ENCODE measurements around the gene KPNA1.

Gene KPNA1

DNA sequence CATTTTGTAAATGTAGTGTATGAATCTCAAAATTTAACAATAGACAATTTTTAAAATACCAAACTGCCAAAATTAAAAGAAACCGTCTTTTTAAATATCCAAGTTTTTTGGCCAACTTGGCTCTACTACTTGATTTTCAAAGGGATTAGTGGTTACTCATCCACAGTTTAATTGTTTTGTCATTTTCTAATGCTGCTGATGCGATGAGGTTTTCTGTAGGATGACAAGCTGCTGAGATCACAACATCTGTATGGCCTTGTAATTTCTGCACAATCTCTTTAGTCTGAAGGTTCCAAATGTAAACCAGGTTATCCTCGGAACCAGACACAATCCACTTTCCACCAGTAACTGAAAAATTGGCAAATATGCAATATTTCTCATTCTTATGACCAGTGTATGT lies 100.3 kb downstream of the KPNA1 start:
- no peak for DNase-seq

DNA sequence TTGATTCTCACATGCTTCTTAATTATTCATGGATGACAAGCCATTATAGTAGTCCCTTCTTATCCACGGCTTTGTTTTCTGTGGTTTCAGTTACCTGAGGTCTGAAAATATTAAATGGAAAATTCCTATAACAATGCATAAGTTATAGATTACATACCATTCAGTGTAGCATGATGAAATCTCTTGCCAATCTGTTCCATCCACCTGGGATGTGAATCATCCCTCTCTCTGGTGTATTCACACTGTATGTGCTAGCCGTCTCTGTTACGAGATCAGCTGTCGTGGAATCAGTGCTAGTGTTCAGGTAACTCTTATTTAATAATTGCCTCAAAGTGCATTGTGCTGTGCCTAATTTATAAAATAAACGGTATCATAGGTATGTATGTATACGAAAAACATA lies 104.1 kb downstream of the KPNA1 start:
- DNase-seq: no peak

DNA sequence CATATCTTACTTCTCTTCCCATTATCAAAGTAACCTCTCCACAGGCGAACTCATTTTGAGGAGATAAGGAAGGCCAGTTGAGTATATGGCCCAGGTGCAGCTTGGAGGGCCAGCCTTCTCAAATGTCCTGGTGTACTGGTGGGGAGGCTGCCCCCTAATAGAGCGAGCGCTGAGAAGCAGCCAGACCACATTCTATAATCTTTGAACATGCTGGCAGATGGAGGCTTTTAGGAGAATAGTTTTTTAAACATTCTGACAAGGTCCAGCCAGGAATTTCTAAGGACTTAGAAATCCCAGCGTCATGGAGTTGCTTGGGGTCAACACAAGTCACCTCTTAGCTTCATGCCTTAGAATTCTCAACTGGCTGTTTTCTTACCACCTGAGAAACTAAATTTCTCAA lies 104.6 kb downstream of the KPNA1 start:
- no peak for DNase-seq

DNA sequence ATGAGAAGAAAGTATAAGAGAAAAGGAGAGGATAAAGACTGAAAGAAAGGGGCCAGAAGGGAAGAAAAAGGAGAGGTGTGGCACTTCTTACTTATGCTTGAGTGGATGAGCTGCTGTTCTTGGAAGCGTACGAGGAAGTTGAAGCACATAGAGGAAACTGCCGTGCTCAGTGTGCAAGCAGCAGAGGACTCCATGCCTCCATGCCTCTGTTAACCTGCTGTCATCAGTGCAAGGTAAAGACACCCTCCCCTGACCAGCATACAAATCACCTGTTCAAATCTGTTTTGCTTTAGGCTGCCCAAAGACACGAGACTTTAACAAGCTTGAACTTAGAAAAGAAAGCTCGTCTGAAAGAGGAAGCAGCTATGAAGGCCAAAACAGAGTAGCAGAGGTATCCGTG lies 105.3 kb downstream of the KPNA1 start:
- no peak for DNase-seq

DNA sequence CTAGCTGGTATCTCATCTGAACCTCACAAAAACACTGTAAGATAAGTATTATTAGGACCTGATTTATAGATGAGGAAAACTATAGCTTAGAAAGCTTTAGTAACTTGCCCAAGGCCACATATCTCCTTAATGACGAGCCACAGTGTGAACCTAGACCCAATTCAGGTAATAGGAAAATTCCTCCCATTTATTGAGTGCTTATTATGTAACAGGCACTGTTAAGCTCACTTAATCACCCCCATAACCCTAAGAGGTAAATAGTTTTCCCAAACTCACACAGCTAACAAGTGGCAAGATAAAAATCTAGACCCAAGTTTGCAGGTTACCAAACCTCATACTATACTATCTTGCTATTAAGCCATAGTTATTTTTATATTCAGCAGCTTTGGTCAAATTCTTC lies 106.8 kb downstream of the KPNA1 start:
- no peak for DNase-seq

DNA sequence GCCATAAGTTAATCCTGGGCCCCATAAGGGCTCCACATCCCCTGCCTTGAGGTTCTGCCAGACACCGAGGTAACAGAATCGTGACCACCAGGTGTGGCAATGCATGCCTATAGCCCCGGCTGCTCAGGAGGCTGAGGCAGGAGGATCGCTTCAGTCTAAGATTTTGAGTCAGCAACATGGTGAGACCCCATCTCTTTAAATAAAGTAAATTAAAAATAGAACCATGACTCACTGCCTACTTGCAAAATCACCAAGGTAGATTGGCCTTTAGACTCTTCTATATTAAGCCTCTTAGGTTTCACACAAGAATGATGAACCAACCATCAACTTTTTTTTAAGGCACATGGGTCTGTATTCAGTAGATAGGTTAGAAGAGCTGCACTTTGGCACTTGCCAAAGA lies 108.5 kb downstream of the KPNA1 start:
- no peak for DNase-seq

DNA sequence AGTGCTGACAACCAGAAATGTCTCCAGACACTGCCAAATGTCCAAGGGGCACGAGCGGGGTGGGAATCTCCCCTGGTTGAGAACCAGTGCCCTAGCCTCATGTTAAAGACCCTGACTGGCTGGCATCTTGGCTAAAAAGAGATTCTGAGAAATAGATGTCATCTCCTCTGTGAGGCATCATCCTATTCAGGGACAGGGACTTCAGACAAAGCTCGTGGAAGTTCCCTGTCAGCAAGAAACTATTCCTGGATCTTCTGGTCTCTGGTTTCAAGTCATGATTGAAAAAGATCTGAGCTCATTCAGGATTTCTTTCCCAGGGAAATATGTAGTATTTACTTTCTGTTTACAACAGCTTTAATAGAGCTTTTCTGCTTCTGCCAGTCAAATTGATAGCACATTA lies 109.7 kb downstream of the KPNA1 start:
- no peak for DNase-seq

DNA sequence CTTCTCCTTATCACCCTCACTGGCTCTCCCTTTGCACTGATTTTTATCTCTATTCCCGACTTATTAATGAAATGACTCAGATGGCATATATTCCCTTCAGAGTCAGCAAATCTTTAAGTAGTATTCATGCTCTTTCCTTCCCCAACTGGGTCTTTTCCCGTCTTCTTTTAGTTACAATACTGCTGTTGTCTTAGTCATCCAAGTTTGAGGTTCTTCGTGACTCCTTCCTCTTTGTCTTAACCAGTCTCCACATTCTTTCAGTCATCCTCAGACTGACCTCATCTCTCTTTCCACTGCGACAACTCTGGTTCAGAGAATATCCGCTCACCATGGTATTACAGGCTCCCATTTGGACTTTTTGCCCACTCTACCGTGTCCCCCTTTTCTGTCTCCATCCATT lies 111.2 kb downstream of the KPNA1 start:
- no peak for DNase-seq

DNA sequence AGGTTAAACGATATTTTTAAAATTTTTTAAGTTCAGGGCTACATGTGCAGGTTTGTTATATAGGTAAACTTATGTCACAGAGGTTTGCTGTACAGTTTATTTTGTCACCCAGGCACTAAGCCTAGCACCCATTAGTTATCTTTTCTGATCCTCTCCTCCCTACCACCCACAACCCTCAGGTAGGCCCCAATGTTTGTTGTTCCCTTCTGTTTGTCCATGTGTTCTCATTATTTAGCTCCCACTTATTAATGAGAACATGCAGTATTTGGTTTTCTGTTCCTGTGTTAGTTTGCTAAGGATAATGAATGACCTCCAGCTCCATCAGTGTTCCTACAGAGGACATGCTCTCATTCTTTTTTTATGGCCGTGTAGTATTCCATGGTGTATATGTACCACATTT lies 115.8 kb downstream of the KPNA1 start:
- DNase-seq: no peak

DNA sequence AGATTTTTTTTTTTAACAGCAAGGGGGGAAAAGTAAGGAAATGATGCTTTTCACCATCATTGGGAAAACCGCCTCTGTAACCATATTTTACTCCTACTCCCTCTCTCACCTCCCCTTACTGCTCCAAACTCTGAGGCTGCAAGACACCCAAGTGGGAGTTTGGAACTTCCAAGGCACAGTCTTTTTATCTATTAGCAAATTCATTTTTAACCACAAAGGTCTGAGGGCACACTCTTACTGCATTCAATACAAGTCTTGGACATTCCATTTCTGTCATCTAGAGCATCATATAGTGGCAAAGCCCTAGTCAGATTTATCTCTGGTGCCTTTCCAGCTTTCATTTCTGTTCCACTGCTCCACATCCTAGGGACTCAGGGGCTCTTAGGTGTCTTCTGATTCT lies 117.5 kb downstream of the KPNA1 start:
- no peak for DNase-seq

DNA sequence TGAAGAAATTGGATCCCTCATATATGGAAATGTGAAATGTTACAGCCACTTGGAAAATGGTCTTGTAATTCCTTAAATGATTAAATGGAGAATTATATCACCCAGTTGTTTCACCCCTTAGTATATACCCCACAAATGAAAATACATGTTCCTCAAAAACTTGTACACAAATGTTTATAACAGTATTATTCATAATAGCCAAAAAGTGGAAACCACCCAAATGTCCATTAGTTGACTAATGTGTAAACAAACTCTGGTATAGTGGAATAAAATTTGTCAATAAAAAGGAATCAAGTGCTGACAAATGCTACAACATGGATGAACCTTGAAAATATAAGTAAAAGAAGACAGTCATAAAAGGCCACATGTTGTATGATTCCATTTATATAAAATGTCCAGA lies 118.2 kb downstream of the KPNA1 start:
- DNase-seq: no peak

DNA sequence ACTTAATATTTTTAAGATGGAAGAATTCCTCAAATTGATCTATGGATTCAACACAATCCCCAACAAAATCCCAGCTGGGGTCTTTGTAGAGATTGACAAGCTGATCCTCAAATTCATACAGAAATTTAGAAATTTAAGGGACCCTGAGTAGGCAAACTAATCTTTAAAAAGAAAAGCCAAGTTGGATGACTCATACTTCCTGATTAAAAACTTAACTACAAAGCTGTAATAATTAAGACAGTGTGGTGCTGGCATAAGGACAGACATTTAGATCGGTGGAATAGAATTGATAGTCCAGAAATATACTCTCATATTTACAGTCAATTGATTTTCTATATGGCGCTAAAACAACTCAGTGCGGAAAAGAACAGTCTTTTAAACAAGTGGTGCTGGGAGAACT lies 119.2 kb downstream of the KPNA1 start:
- DNase-seq: no peak

DNA sequence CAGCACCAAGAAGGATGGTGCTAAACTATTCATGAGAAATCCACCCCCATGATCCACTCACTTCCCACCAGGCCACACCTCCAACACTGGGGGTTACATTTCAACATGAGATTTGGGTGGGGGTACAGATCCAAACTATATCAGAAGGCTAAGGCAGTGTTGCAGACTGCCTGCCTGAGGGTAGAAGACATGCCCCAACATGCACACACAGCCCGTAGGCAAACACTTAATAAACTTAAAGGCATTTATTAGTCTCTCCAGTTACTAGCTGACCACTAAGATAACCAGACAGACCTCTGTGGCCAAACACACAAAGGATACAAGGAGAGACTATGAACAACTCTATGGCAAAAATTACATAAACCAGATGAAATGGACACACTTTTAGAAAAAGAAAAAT lies 120.6 kb downstream of the KPNA1 start:
- DNase-seq: no peak

DNA sequence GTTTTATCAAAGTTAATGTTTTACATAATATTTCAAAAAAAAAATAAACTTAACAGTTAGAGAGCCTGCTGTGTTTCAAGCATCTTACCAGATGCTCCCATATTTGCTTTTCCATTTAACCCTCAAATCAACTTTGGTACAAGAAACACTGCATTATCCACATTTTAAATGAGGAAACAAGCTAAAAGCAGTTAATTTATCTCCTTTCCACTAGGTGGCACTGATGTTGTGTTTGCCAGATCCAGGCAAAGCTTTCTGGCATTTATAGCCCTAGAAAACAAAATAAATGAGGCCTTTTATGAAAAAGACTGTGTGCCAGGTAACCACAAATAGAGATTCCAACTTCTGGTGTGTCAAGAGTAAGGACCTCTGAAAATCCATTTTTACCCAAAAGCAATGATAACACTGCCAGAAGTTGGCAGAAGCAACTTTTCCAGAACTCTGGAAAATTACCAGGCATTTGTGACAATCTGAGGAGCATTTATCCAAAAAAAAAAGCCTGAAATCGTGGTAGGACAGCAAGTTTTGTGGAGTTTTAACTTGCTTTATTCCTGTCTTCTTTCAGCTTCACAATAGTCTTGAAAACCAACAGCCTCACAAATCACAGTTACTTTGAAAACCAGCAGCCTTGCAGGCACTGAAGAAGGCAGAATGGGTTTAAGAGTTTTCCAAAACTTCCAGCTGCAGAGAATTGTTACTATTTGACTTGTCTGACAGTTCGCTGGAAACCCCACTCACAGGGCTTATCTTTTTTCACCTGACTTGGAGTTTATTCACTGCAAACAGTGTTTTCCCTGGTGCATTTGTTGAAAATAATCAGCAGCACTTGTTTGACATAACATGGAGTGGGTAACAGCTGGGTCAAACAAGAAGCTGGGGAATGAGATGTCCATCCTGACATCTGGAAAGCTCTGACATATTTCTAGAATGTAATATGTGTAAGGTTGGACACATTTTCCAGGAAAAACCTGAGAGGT lies 121.6 kb downstream of the KPNA1 start:
- no peak for DNase-seq

DNA sequence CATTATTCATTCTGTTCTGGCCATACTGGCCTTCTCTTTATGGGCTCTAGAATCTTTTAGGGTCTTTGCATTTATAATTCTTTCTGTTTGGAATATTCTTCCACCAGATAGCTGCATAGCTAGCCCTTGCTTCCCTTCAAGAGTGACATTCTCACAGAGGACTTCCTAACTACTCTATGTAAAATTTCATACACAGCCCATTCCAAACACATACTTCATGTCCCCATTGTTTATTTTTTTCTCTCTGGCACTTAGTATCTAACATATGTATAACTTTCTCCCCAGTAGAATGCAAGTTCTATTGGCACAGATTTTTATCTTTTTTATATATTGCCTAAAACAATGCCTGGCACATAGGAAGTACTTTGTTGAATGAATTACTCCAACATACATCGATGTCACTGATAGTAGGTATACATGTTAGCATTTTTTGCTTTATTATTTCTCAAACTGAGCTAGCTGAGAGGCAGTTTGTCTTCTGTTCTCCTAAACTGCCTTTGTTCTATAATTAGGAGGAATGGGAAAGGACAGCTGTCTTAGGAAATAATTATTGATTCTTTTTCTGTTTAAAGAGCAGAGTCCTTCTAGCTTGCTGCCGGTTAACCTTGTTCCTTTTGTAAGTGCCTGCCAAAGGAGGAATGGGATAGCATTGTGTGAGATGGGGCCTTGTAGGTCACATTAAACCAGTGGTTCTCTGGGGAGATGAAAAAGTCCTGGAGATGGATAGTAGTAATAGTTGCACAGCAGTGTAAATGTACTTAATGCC lies 122.9 kb downstream of the KPNA1 start:
- DNase-seq: no peak

DNA sequence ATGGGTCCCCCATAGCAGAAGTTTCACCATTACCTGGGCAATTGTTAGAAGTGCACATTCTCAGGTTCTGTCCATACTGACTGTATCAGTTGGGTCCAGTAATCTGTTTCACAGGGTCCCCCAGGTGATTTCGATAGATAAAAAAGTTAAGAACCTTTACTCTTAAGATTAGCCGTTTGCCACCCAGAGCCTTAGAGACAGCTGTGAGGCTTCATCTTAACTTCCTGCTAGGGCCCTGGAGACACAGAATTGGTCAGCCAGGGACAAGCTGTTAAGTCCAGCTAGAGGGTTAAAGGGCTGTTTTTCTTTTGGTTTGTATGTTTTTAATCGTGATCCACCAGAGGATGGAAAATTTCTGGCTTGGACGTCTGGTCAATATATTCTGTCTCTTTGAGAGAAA lies 124.1 kb downstream of the KPNA1 start:
- no peak for DNase-seq

DNA sequence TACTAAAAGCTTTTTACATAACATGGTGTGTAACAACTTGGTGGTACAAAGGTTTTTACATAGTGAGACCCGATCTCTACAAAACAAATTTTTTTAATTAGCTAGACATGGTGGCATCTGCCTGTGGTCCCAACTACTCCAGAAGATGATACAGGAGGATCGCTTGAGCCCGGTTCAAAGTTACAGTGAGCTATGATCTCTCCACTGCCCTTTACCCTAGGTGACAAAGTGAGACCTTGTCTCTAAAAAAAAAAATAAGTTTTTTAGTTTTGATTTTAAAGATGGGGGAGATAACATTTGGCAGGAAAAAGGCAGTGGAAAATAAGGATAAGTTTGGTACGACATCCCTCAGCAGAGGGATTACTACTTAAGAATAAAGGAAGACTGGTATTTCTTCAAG lies 124.8 kb downstream of the KPNA1 start:
- no peak for DNase-seq

DNA sequence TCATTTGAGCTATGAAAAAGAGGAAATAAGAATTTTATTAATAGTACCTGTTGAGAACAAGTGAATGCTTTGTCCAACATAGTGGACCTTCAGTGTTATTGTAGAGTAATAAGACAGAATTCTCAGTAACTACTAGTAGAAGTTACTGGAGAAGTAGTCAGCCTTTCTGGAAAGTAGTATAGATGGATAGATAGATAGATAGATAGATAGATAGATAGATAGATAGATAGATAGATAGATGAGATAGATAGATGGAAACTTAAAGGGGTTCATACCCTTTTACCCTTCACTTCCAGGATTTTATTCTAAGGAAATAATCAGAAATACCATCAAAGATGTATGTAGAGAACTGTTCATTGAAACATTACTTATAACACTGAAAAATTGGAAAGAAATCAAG lies 125.5 kb downstream of the KPNA1 start:
- no peak for DNase-seq

DNA sequence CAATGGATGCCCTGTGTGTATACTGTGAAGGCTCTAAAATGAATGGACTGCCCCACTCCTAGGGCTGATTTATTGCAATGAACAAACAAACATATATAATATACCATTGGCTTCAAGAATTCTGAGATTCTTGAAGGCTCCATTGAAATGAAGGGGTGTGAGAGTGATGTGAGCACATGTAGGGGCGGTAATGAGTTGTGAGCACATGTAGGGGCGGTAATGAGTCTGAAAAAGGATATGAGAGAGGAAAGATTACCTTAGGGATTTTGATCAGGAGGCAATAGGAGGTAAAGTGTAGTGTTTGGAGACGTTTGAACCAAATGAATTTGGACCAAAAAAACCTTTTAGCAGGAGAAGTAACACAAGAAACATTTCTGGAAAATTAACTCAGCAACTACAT lies 127.0 kb downstream of the KPNA1 start:
- DNase-seq: no peak

DNA sequence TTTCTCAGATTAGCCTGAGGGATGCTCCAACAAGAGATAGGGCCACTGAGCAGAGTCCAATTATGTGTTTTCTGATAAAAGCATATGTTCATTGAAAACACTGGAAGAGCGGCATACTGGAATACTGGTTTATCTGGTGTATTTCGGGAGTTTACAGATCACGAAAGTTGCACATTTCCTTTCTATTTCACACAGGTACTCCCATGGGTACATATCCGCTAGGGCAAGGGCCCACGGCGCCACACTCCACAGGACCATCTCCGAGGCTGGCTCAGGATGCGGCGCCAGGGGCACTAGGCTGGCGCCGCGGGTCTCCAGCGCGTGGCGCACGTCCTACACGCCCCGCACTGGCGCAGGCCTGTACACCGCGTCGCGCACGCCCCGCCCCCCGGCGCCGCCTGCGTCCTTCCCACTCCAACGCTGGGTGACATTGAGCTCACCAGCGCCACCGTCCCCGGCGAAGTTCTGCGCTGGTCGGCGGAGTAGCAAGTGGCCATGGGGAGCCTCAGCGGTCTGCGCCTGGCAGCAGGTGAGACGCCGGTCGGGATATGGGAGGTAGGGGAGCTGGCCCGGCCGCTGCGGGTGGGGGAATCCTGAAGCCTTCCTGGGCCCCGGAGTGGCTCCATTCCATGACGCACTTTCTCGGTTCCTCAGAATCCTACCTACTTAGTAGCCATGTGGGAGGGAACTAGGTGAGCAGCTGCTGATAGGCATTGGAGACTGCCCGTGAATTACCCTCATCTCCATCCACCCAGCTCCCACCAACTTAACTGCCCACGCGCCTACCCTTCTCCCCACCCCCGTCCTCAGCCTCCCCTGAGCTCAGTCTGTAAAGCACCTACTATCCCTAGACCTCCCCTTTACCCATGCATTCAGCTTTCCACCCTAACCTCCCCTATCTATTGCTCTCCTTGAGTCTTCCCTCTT lies 130.7 kb downstream of the KPNA1 start, which contains the start of gene FAM162A:
FAM162A (plus strand) TSS at position 412 of the 927 bp plus-strand sequence; CDS start at position 496, 84 bp downstream.
- DNase-seq: peak; percentile 85

DNA sequence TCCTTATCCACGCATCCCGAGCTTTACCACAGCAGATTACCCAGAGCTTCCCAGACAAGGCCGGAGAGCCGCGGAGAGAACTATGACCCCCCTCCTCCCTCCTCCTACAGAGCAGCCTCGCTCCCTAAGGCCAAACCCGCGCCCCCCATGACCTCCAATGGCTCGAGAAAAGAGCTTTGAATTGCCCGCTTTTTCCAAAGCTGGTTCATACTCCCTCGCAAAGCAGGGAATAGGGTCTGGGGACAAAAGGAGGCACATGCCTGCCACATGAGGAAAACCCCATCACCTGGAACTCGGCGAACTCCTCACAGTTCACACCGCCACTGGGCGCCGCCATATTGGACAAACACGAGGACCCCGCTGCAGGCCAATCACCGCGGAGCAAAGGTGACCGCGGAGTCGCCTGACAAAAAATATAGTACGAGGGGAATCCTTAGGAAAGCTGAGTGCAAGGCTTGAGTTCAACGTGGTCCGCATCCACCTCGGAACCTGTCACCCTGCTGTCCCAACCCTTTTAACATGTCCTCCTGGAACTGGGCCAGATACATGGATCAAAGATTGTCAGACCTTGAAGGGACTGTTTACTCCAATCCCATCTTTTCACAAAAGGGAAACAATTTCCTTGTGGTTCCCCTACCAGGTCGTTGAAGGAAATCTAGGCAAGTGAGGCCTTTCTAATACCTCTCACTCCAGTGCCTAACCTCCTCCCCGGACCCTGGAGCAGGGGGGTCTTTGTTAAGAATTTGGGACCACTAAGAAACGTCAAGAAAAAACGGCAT lies 131.7 kb downstream of the KPNA1 start, which contains the start of gene MIX23:
MIX23 (minus strand) TSS at position 344 of the 779 bp plus-strand sequence; CDS start at position 337, 7 bp downstream.
- DNase-seq: peak; percentile 80

DNA sequence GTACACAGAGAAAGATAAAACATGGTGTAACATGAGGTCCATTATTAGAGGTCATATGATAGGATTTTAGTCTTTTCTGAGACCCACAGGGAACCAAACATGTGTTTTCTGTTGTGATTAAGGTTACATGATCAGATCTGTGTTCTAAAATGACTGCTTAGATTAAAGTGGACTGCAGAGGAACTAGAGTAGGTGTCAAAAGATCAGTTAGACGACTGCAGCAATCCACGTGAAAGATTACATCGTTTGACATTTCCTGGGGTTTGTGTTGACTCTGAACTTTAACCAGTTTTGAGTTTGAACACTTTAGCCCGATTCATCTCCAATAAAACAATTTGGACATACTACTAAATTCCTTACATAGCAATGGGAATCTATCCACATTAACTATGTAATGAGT lies 136.8 kb downstream of the KPNA1 start:
- no peak for DNase-seq

All from activated T-cell treated with anti-CD3 and anti-CD28 coated beads for 4 hours (primary cell).